Transverse colon (tissue), 4 donors: ENCODE data around the gene ANKRD44. TPM values are rescaled to one million over a fixed set of nuclear protein-coding genes. Genes with fewer than 3 reads are reported as not detected.

Experiments
- DNase-seq: peaks from one replicate; pipeline ENCODE4 v3.0.0-alpha.2; 2019
- H3K27ac ChIP-seq, 4 donors: fragments of 200-600 bp; sonication (generic); 2 replicates each; pipeline ENCODE4 v1.5.1; 2016 to 2018; ENCODE audit warnings: inconsistent platforms in 4 of 4
- H3K27me3 ChIP-seq: fragments of 200-600 bp; sonication (generic); 2 replicates; pipeline ENCODE4 v1.5.1; 2017; ENCODE audit warnings: inconsistent platforms
- H3K36me3 ChIP-seq, 4 donors: fragments of 200-600 bp; sonication (generic); 2 replicates each; pipeline ENCODE4 v1.5.1; 2017 to 2019; ENCODE audit warnings: inconsistent platforms in 4 of 4
- H3K4me1 ChIP-seq, 4 donors: fragments of 200-600 bp; sonication (generic); 2 replicates each; pipeline ENCODE4 v1.5.1; 2017 to 2020; ENCODE audit warnings: inconsistent platforms in 4 of 4
- H3K4me3 ChIP-seq, 4 donors: fragments of 200-600 bp; sonication (generic); 1 replicate in 1 of 4; 2 replicates in 3 of 4; pipeline versions ENCODE4 v1.5.1 to v1.6.1; 2017 to 2019; ENCODE audit warnings: inconsistent platforms in 4 of 4
- H3K9me3 ChIP-seq, 2 donors: fragments of 200-600 bp; sonication (generic); 2 replicates each; pipeline ENCODE4 v1.5.1; 2017 to 2019; ENCODE audit warnings: inconsistent platforms in 2 of 2
- EP300 ChIP-seq: sonication (generic); formaldehyde crosslinking; IDR thresholded peaks from one replicate; pipeline ENCODE4 v1.6.1; 2017; ENCODE audit warnings: antibody characterized with exemption, low read depth
- POLR2A ChIP-seq: fragments of 450-650 bp; IDR thresholded peaks from one replicate; pipeline ENCODE4 v1.6.1; 2016; ENCODE audit warnings: antibody characterized with exemption, mild to moderate bottlenecking, moderate library complexity
- POLR2AphosphoS5 ChIP-seq, 3 donors: sonication (generic); formaldehyde crosslinking; IDR thresholded peaks; one replicate each; pipeline ENCODE4 v1.6.1; 2016; ENCODE audit warnings: antibody characterized with exemption in 3 of 3
- WGBS, 2 donors: methylation state at CpG; one replicate each; pipeline ENCODE4 v1.1.5; 2018; ENCODE audit warnings: low coverage in 1 of 2; 5-methylcytosine and 5-hydroxymethylcytosine counted together
- in situ Hi-C, 4 donors: fragments of 200-750 bp; cut with MboI; loops; one replicate each; pipeline versions ENCODE4 v1.15.0 to v1.15.1; 2017; ENCODE audit warnings: low sequenced_read_pairs in 3 of 4, low pct_ligation_motif_present in 1 of 4, low pct_unique_long_range_greater_than_20kb in 1 of 4
- intact Hi-C: fragments of 100-400 bp; cut with DNase I; formaldehyde crosslinking; loops from one replicate; pipeline ENCODE4 v1.15.1; 2023; ENCODE audit warnings: low total_unique reads
- total RNA-seq, 4 donors: library from RNA; depleted of rRNA; stranded (reverse); fragments of >200 nt; gene quantifications; one replicate each; pipeline ENCODE4 v1.1.0, GENCODE V29; 2016
- TF ChIP-seq, protein P1 (sequence below), 5 experiments: fragments of 200-600 bp in 3 of 5; fragments of 450-650 bp in 2 of 5; sonication (generic) in 3 of 5; IDR thresholded peaks; 1 replicate in 2 of 5; 2 replicates in 3 of 5; pipeline ENCODE4 v1.5.1; 2016 to 2017; ENCODE audit warnings: antibody characterized with exemption in 5 of 5, inconsistent platforms in 3 of 5, mild to moderate bottlenecking in 2 of 5, moderate library complexity in 1 of 5

ANKRD44 gene
- total RNA-seq, 4 donors from 2014 or later, result 13.9 to 46.8 (median 27.5) TPM

DNA sequence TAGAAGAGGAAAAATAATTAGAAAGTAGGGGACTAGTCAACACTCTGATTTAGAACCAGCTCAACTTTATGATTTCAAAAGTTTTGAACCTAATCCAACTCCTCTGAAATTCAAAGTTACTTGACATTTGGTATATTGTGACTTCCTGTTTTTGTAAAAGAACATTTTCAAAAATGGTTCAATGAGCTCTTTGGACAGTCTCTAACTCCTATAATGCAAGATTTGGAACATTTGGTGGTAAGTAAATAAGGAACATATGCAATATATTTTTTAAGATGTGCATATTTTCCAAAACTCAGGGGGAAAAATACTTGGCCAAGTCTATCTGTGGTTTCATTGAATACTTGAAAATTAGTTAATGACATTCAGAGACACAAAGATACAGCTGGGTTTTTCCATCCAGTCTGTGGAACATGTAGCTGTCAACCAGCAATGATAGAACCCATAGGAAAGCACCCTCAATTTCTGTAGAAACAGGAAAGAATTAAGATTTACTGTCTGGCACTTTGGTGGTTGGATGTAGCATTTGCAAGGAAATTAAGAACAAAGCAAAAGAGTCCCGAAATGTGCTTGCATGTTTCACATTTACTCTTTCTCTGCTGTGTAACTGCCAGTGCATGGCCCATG lies 17.0 kb upstream of the ANKRD44 start:
- Histone ChIP-seq H3K4me3 (no peak overlapping the region), H3K9me3 (no peaks in the 10 kb centered on the region), H3K27ac (no peak overlapping the region), H3K4me1 (no peaks in the 10 kb centered on the region), H3K36me3 (no peaks in the 10 kb centered on the region), H3K27me3 (no peaks in the 10 kb centered on the region)
- DNase-seq, result no peak
- intact Hi-C loops, result no loop called here
- no peak for TF ChIP-seq POLR2AphosphoS5 (IDR thresholded peaks at IDR 0.05)
- no peak for TF ChIP-seq POLR2A
- no peak for TF ChIP-seq EP300
- TF ChIP-seq, protein P1, sequence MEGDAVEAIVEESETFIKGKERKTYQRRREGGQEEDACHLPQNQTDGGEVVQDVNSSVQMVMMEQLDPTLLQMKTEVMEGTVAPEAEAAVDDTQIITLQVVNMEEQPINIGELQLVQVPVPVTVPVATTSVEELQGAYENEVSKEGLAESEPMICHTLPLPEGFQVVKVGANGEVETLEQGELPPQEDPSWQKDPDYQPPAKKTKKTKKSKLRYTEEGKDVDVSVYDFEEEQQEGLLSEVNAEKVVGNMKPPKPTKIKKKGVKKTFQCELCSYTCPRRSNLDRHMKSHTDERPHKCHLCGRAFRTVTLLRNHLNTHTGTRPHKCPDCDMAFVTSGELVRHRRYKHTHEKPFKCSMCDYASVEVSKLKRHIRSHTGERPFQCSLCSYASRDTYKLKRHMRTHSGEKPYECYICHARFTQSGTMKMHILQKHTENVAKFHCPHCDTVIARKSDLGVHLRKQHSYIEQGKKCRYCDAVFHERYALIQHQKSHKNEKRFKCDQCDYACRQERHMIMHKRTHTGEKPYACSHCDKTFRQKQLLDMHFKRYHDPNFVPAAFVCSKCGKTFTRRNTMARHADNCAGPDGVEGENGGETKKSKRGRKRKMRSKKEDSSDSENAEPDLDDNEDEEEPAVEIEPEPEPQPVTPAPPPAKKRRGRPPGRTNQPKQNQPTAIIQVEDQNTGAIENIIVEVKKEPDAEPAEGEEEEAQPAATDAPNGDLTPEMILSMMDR (IDR thresholded peaks at IDR 0.05), result no peak
- whole genome bisulfite sequencing, 2 donors, result 54 to 67% methylated on average over 1 of the region's 1 CpG
- in situ Hi-C loops, result no loop called here

DNA sequence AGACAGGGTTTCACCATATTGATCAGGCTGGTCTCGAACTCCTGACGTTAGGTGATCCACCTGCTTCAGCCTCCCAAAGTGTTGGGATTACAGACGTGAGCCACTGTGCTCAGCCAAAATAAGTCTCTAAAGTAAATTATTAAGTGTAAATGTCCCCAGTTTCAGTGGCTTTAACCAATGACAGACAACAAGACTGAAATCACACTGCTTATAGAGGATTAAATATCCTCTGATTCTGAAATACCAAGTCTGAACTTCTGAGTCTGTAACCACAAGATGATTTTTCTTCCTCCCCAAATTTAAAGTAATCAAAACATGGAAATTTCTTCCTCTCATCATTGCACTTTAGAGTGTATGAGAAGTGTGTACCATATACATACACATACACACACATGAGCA lies 16.5 kb upstream of the ANKRD44 start:
- no peaks in the 10 kb centered on the region for H3K36me3 ChIP-seq
- H3K4me3 ChIP-seq, result no peak overlapping the region
- intact Hi-C loops, result no loop called here
- no peaks in the 10 kb centered on the region for H3K9me3 ChIP-seq
- H3K4me1 ChIP-seq, result no peaks in the 10 kb centered on the region
- no peak overlapping the region for H3K27ac ChIP-seq
- in situ Hi-C loops, result no loop called here
- H3K27me3 ChIP-seq, result no peaks in the 10 kb centered on the region
- 83% methylated on average over 3 of the region's 3 CpGs; no CpG with 5 or more reads in 1 of the 2 donors for WGBS, 2 donors
- DNase-seq, result no peak
- TF ChIP-seq EP300, result no peak
- no peak for TF ChIP-seq POLR2A
- TF ChIP-seq, protein P1 (IDR thresholded peaks at IDR 0.05), result no peak
- TF ChIP-seq POLR2AphosphoS5 (IDR thresholded peaks at IDR 0.05), result no peak

DNA sequence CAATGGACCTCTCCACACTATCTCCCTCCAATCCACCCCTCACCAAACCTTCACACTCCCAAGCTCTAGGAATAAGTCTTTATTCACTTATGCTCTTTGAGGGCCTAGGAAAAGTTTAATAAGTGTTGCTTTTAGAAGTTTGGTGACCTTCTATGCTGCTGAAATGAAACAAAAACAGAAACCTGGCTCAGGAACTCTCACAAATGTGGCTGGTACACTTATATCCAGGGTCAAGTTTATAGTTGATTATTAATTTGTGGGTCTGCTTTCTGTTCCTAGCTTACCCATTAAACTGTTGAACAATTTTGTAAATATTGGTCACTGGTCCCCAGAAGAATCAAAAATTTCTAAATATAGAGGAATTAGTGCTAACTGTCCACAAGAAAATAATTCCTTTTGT lies 14.2 kb upstream of the ANKRD44 start:
- H3K27me3 ChIP-seq, result no peaks in the 10 kb centered on the region
- H3K36me3 ChIP-seq, result no peaks in the 10 kb centered on the region
- no peak overlapping the region for H3K4me3 ChIP-seq
- in situ Hi-C loops (loop anchor here in 2 of 4 donors (25.0 kb wide), 2 partner anchors 138 to 212 kb away; no protein-coding TSS in a partner anchor), intact Hi-C loops (no loop called here)
- TF ChIP-seq, protein P1 (IDR thresholded peaks at IDR 0.05), result no peak
- TF ChIP-seq POLR2AphosphoS5 (IDR thresholded peaks at IDR 0.05), result no peak
- no peak for TF ChIP-seq POLR2A
- no peak for TF ChIP-seq EP300
- no peak for DNase-seq
- no peak overlapping the region for H3K27ac ChIP-seq
- no peaks in the 10 kb centered on the region for H3K4me1 ChIP-seq
- no peaks in the 10 kb centered on the region for H3K9me3 ChIP-seq

DNA sequence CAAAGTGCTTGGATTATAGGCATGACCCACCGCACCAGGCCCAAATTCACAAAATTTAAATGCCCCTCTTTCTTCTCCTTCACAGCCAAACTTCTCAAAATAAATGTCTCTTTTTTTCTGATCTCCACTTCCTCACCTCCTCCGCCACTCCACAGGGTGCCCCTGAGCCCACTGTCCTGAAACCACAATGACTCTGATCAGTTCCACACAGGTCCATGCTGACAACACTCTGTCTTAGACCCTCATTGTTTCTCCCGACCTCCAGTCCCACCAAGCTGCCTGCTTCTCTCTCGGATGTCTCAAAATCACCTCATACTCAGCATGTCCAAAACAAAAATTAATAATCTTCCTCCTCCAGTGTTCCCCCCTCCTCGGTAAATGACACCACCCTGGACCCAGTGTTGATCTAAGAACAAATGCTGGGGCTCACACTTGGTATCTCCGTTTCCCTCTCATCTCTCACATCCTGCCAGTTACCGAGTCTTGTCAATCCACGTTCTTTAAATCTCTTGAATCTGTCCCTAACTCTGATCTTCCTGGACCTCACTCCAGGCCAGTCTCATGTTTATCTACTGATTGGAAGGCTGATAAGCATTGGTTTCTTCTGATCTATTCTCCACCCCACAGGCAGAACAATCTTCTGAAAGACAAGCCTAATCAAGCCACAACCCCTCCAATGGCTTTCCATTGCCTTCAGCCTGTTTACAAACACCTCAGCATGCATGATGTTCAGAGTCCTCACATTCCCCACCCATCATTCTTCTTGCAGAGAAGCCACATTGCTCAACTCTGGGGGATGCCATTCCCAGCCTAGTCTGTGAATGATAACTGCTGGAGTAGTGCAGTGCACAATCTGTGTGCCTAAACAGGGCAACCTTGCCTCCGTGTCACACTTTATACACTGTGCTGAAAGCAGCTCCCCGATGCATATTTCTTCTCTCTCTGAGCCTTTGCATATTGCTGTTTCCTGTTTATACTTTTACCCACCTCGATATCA lies 12.4 kb upstream of the ANKRD44 start:
- 74 to 76% methylated on average over 11 of the region's 11 CpGs for WGBS, 2 donors
- TF ChIP-seq EP300, result no peak
- TF ChIP-seq POLR2AphosphoS5 (IDR thresholded peaks at IDR 0.05), result no peak
- TF ChIP-seq, protein P1 (IDR thresholded peaks at IDR 0.05), result no peak
- TF ChIP-seq POLR2A, result no peak
- Histone ChIP-seq H3K27me3 (no peaks in the 10 kb centered on the region), H3K36me3 (no peaks in the 10 kb centered on the region), H3K4me1 (no peaks in the 10 kb centered on the region), H3K27ac (no peak overlapping the region), H3K4me3 (no peak overlapping the region), H3K9me3 (no peaks in the 10 kb centered on the region)
- in situ Hi-C loops (loop anchor here in 2 of 4 donors (25.0 kb wide), 2 partner anchors 136 to 211 kb away; no protein-coding TSS in a partner anchor), intact Hi-C loops (no loop called here)
- no peak for DNase-seq
